NT2/D1 (cell line): ENCODE results near the gene CHST8.

Experiments used
- YY1 ChIP-seq: IDR thresholded peaks from 2 replicates; pipeline ENCODE4 v1.6.1; 2011; ENCODE audit not compliant: insufficient read length, insufficient read depth
- ZNF274 ChIP-seq: IDR thresholded peaks from 2 replicates; pipeline ENCODE4 v1.6.1; 2011; ENCODE audit warnings: mild to moderate bottlenecking, low read depth, low read length

- no peak for TF ChIP-seq ZNF274
- TF ChIP-seq YY1: no peak
These were observed 62.9 kb downstream of the CHST8 start for GRCh38 chr19:33684538-33685232.
